K562 (cell line): ENCODE measurements around the gene HOXA13.

Source experiments
- CREB1 ChIP-seq, 2 experiments: sonication (generic) in 1 of 2; formaldehyde crosslinking in 1 of 2; IDR thresholded peaks; 2 replicates each; pipeline versions ENCODE4 v1.6.1 to v1.8.0; 2012 to 2022; ENCODE audit warnings: inconsistent platforms in 1 of 2, mild to moderate bottlenecking in 1 of 2, missing genetic modification reagents in 1 of 2, moderate library complexity in 1 of 2
- EGR1 ChIP-seq: fragments of 450-650 bp; conservative IDR thresholded peaks from 2 replicates; pipeline ENCODE4 v1.6.1; 2017; ENCODE audit warnings: mild to moderate bottlenecking
- HMG20B ChIP-seq: fragments of 250-450 bp; sonication (Bioruptor Pico); IDR thresholded peaks from 2 replicates; pipeline ENCODE4 v1.5.0; 2021; ENCODE audit warnings: mild to moderate bottlenecking
- NFIC ChIP-seq: fragments of 450-650 bp; IDR thresholded peaks from 2 replicates; pipeline ENCODE4 v1.6.1; 2017; ENCODE audit warnings: mild to moderate bottlenecking, inconsistent platforms
- NR3C1 ChIP-seq: sonication (generic); formaldehyde crosslinking; IDR thresholded peaks from 2 replicates; pipeline ENCODE4 v1.8.1; 2022; ENCODE audit warnings: missing genetic modification reagents
- POLR2AphosphoS2 ChIP-seq: IDR thresholded peaks from 2 replicates; pipeline ENCODE4 v1.6.1; 2012; ENCODE audit warnings: low read length, improper control_type of control experiment
- SMAD1 ChIP-seq: fragments of 150-350 bp; IDR thresholded peaks from 2 replicates; pipeline ENCODE4 v1.6.1; 2014; ENCODE audit warnings: low read length, low read depth; ENCODE audit not compliant: partially characterized antibody
- SMC3 ChIP-seq: conservative IDR thresholded peaks from 2 replicates; pipeline ENCODE4 v1.6.1; 2011; ENCODE audit warnings: low read depth, low read length, improper control_type of control experiment; ENCODE audit not compliant: insufficient read depth
- ZBTB1 ChIP-seq: sonication (generic); formaldehyde crosslinking; IDR thresholded peaks from 2 replicates; pipeline ENCODE4 v1.8.1; 2023; ENCODE audit warnings: missing genetic modification reagents, low read depth, mild to moderate bottlenecking, borderline replicate concordance
- TF ChIP-seq, protein P1 (sequence below), 3 experiments: IDR thresholded peaks in 2 of 3; conservative IDR thresholded peaks in 1 of 3; 2 replicates each; pipeline ENCODE4 v1.5.1; 2011 to 2012; ENCODE audit warnings: low read length in 3 of 3, mild to moderate bottlenecking in 3 of 3, control low read depth in 2 of 3, improper control_type of control experiment in 1 of 3, inconsistent platforms in 1 of 3, low read depth in 1 of 3, mixed read lengths in 1 of 3, moderate library complexity in 1 of 3; ENCODE audit not compliant: insufficient read depth in 2 of 3
- TF ChIP-seq, protein P2 (sequence below): fragments of 450-650 bp; formaldehyde crosslinking; IDR thresholded peaks from 2 replicates; pipeline ENCODE4 v1.4.0; 2022; ENCODE audit warnings: missing genetic modification characterization

DNA sequence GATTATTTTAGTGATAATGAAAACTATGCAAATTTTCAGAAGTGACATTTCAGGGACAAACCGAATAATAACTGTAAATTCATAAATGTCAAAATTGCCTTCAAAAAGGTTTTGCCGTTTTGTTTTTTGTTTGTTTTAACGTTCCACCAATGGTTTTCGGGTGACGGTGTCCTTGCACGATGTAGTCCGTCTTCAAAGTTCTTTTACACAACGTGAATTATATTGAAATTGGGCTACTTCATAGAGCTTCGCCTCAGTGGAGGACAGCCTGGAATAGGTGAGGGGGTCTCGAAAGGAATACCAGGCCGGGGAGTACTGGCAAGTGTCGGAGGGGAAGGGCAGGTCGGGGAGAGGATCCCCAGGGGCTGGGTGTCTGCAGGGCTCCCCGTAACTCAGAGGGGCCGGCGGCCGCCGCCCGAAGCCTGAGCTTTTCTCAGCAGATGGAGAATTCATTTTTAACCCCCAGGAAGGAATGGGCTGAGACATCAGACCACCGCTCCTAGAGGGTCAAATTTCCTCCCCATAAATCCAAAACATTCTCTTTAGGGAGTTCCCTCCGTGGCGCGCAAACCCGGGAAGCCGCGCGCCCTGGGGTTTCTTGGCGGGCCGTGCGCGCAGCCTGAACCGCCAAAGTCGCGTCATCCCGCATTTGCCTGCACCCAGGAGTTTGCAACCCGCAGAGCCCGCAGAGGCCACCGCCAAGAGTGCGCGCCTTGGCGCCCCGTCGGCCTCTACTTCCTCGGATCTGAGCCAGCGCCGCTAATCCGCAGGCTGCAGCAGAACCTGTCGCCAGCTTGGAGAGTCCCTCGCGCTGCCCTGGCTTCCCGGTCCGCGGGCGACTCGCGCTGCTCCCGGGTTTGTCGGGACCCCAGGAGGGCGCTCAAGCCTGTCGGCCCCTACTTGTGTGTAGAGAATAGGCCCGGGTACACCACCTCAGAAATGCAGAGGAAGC lies 25.4 kb upstream of the HOXA13 start:
- TF ChIP-seq CREB1 (IDR thresholded peaks at IDR 0.05) = no peak
- TF ChIP-seq CREB1 (CRISPR knock-in tag; IDR thresholded peaks at IDR 0.05) = no peak
- TF ChIP-seq ZBTB1 (CRISPR knock-in tag) = no peak
- TF ChIP-seq, protein P1, sequence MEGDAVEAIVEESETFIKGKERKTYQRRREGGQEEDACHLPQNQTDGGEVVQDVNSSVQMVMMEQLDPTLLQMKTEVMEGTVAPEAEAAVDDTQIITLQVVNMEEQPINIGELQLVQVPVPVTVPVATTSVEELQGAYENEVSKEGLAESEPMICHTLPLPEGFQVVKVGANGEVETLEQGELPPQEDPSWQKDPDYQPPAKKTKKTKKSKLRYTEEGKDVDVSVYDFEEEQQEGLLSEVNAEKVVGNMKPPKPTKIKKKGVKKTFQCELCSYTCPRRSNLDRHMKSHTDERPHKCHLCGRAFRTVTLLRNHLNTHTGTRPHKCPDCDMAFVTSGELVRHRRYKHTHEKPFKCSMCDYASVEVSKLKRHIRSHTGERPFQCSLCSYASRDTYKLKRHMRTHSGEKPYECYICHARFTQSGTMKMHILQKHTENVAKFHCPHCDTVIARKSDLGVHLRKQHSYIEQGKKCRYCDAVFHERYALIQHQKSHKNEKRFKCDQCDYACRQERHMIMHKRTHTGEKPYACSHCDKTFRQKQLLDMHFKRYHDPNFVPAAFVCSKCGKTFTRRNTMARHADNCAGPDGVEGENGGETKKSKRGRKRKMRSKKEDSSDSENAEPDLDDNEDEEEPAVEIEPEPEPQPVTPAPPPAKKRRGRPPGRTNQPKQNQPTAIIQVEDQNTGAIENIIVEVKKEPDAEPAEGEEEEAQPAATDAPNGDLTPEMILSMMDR (IDR thresholded peaks at IDR 0.05 in 2 of 3, conservative IDR thresholded peaks at IDR 0.05 in 1 of 3; ENCODE audit: insufficient read depth in 2 of 3, low read depth in 1 of 3, low read length in 3 of 3) = no peak
- TF ChIP-seq POLR2AphosphoS2 = no peak
- no peak for TF ChIP-seq NR3C1
- no peak for TF ChIP-seq HMG20B (CRISPR knock-in tag)
- no peak for TF ChIP-seq EGR1
- TF ChIP-seq, protein P2, sequence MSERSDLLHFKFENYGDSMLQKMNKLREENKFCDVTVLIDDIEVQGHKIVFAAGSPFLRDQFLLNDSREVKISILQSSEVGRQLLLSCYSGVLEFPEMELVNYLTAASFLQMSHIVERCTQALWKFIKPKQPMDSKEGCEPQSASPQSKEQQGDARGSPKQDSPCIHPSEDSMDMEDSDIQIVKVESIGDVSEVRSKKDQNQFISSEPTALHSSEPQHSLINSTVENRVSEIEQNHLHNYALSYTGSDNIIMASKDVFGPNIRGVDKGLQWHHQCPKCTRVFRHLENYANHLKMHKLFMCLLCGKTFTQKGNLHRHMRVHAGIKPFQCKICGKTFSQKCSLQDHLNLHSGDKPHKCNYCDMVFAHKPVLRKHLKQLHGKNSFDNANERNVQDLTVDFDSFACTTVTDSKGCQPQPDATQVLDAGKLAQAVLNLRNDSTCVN (CRISPR knock-in tag) = no peak
- TF ChIP-seq SMC3 = no peak
- no peak for TF ChIP-seq SMAD1
- no peak for TF ChIP-seq NFIC
